Daoy (cell line): Measurements from ENCODE around the gene KIAA1614. TPM values are rescaled to one million over a fixed set of nuclear protein-coding genes. Genes with fewer than 3 reads are reported as not detected.
A peak's percentile ranks its signal among the peaks of the same experiment; 100 is the strongest.

Experiments used
- DNase-seq: peaks from one replicate; pipeline ENCODE4 v3.0.0-alpha.2; 2015; ENCODE audit warnings: low read depth
- total RNA-seq: library from RNA; depleted of rRNA; stranded (reverse); fragments of >200 nt; shearing (Covaris generic); gene quantifications from 2 replicates; pipeline ENCODE4 v1.2.3, GENCODE V29; 2014

The KIAA1614 gene
- total RNA-seq, 1 experiment from 2014 or later: 0.57 TPM

GRCh38 chr1:180924939-180925338 is 12.2 kb downstream of the KIAA1614 start:
- DNase-seq: no peak

- no peak for DNase-seq
Measured at GRCh38 chr1:180925471-180926051, 12.9 kb downstream of the KIAA1614 start.

GRCh38 chr1:180926164-180926981 is 13.7 kb downstream of the KIAA1614 start:
- DNase-seq: peak; percentile 37

GRCh38 chr1:180927348-180927747 is 14.7 kb downstream of the KIAA1614 start:
- DNase-seq: no peak

DNA sequence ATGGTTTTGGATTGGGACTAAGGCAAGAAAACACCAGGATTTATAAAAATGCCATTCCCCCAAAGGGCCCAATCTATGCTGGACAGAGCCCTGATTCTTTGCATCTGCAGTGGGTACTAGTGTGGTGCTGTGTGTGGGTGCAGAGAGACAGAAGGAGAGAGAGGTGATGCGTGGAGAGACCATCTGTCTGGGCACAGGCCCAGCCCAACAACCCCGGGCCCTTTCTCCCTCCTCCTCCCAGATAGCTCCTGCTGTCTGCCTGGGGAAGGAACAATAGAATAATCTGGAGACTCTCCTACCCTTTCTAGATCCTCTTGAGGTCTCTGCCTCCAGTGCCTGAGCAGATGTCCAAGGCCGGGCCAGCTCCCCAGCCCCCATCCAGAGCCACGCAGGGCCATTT is 15.1 kb downstream of the KIAA1614 start:
- DNase-seq: no peak

- no peak for DNase-seq
Measured at GRCh38 chr1:180928331-180929230, 15.9 kb downstream of the KIAA1614 start.

DNA sequence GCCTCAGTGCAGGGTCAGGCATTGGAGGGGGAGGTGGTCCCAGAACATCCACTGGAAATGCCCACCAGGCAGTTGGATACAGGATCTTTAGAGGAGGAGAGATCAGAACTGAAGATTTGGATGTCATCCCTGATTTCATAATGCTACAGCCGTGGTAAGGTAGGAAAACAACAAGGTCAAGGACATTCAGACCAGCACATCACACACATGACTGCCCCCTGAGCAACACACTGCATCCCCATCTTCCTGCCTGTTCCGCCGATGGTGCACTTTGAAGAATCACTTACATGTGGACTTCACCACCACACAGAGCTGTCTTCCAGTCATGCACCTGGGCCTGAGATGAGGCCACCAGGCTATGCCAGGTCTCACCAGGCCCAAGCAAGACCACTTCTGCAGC is 16.7 kb downstream of the KIAA1614 start:
- DNase-seq: no peak

DNA sequence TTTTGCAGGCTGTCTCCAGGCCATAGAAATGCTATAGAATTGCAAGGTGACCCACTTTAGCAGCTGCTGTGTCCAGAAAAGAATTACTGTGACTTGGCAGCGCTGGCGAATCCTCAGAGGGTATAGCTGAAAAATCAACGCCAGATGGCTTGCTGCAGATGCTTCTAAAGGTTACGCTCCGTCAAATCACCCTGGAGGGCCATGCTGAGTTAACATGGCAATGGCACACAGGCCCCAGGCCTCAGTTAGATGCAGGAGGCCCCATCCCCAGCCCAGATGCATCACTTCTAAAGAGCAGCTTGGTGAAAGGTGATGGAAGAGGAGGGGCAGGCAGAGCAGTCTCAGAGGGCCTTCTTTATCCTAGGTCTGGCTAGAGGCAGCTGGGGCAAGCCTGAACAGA is 18.0 kb downstream of the KIAA1614 start:
- DNase-seq: no peak

GRCh38 chr1:180931529-180931928 is 18.8 kb downstream of the KIAA1614 start:
- DNase-seq: no peak

- no peak for DNase-seq
Measured at GRCh38 chr1:180932378-180932777, 19.7 kb downstream of the KIAA1614 start.

DNA sequence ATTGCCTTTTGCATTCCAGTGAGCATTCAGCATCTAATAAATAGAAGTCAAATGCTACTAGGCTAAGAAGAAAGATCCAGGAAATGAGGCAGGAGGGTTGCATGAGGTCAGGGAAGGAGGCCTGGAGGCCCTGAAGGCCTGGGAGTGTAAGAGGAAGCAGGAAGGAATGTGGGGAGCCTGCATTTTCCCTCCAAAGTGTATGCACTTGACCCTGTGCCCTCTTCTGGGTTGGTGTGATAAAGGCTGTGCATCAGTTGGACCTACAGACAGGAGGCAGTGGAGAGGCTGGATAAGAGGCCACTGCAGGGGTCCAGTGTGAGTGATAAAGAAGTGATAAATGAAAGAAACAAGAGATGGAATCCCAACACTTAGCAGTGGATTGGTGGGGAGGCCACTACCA is 20.4 kb downstream of the KIAA1614 start:
- DNase-seq: no peak

DNA sequence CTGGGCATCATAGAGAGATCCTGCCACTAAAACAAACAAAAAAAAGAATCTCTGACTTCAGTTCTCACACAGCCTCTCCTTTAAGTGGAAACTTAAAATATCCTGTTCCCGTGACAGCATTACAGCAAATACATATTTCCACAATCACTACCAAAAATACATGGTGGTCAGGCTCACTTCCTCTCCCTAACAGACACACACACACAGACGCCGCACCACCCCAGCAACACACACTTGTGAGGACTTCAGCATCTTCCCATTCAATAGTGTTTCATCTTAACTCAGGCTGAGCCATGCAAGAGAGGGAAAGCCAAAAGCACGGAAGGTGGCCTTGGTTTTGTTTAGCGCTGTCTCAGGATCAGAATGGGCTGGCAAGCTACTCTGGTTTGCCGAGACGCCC is 21.9 kb downstream of the KIAA1614 start:
- DNase-seq: no peak

GRCh38 chr1:180935326-180936109 is 22.8 kb downstream of the KIAA1614 start:
- DNase-seq: no peak

GRCh38 chr1:180936110-180937011 is 23.7 kb downstream of the KIAA1614 start:
- no peak for DNase-seq

DNA sequence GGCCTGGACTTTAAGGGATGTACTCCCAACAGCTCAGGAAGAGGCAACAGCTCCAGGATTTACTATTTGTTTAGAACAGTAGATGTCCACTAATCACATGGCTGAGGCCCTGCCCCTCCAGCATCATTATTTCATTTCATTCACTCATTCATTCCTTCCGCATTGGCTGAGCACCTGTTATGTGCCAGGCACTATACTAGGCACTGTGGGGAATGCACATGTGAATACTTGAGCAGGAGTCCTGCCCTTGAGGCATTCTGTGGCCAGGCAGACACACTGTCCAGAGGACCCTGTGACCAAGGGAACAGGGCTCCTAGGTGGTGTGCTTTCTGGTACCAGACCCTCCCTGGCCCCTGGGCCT is 24.3 kb downstream of the KIAA1614 start:
- no peak for DNase-seq

- DNase-seq: no peak
Measured at GRCh38 chr1:180937624-180938225, 25.0 kb downstream of the KIAA1614 start.

GRCh38 chr1:180939073-180939710 is 26.5 kb downstream of the KIAA1614 start:
- no peak for DNase-seq

DNA sequence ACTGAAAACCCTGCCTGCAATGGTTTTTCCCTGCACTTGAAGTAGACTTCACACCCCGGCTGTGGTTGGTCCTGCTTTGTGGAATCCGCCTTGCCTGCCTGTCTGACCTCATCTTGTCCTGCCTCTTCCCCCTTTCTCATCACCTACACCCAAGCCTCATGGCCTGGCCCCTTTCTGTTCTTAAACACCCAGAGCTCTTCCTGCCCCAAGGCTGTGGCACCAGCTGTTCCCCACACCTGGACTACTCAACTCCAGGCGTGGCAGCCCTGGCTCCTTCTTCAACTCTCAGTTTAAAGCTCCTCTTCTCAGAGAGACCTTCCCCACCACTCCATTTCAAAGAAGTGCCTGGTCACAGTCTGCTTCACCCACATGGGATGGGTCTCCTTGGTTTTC is 27.0 kb downstream of the KIAA1614 start:
- DNase-seq: no peak

- DNase-seq: no peak
Measured at GRCh38 chr1:180940445-180940844, 27.7 kb downstream of the KIAA1614 start.
